OCI-LY7 (cell line): Measurements from ENCODE around the gene HDAC4.

Experiments used
- CTCF ChIP-seq: fragments of 200-600 bp; sonication (generic); conservative IDR thresholded peaks from 2 replicates; pipeline ENCODE4 v1.5.1; 2014; ENCODE audit warnings: mild to moderate bottlenecking, antibody characterized with exemption, low read length, moderate library complexity, mixed read lengths
- EZH2phosphoT487 ChIP-seq: fragments of 200-600 bp; sonication (generic); IDR thresholded peaks from 2 replicates; pipeline ENCODE4 v1.6.1; 2018; ENCODE audit warnings: low read depth, borderline replicate concordance, mild to moderate bottlenecking, mixed run types, antibody characterized with exemption, low read length, moderate library complexity, mixed read lengths

- TF ChIP-seq CTCF = no peak
- no peak for TF ChIP-seq EZH2phosphoT487
Observed at GRCh38 chr2:239252393-239252792, 148.4 kb downstream of the HDAC4 start.
